OCI-LY7 (cell line): Measurements from ENCODE around the gene CCDC190. TPM values are rescaled to one million over a fixed set of nuclear protein-coding genes. Genes with fewer than 3 reads are reported as not detected.

ENCODE experiments used
- Bru-seq: library from RNA; stranded (reverse); fragments of 400-500 nt; gene quantifications from one replicate; lab custom pipeline; 2021; lab: Mats Ljungman, UMichigan
- BruChase-seq, 2 experiments: library from RNA; stranded (reverse); fragments of 400-500 nt; gene quantifications; one replicate each; lab custom pipeline; 2021; lab: Mats Ljungman, UMichigan
- BruUV-seq: library from RNA; stranded (reverse); fragments of 400-500 nt; replicated peaks from 2 replicates; lab custom pipeline; 2021; lab: Mats Ljungman, UMichigan
- CTCF ChIA-PET: fragments of 300-600 bp; sonication (Branson Sonifier 250); formaldehyde crosslinking; loops from one replicate; lab custom pipeline; 2022; ENCODE audit warnings: antibody characterized with exemption; ENCODE audit not compliant: unreplicated experiment; lab: Charles Lee
- POLR2A ChIA-PET: fragments of 300-600 bp; sonication (Branson Sonifier 250); formaldehyde crosslinking; loops from one replicate; lab custom pipeline; 2022; ENCODE audit warnings: antibody characterized with exemption; lab: Charles Lee
- DNase-seq: peaks from one replicate; pipeline ENCODE4 v3.0.0-alpha.2; 2015; ENCODE audit warnings: low spot score
- H2AFZ ChIP-seq: fragments of 200-600 bp; sonication (generic), shearing (Covaris generic); 2 replicates; pipeline ENCODE4 v1.6.1; 2014; ENCODE audit warnings: mild to moderate bottlenecking, antibody characterized with exemption, low read length, moderate library complexity
- H3K27ac ChIP-seq: fragments of 200-600 bp; sonication (generic); 2 replicates; pipeline ENCODE4 v1.5.1; 2014; ENCODE audit warnings: mixed run types, low read depth, mild to moderate bottlenecking, moderate library complexity, low read length, inconsistent platforms; ENCODE audit not compliant: poor library complexity, severe bottlenecking
- H3K36me3 ChIP-seq: fragments of 200-600 bp; sonication (generic); 2 replicates; pipeline ENCODE4 v1.6.1; 2014; ENCODE audit warnings: mild to moderate bottlenecking, antibody characterized with exemption, low read length, moderate library complexity, mixed read lengths; ENCODE audit not compliant: insufficient read depth
- H3K4me1 ChIP-seq: fragments of 200-600 bp; sonication (generic); 2 replicates; pipeline ENCODE4 v1.5.1; 2014; ENCODE audit warnings: mild to moderate bottlenecking, low read length; ENCODE audit not compliant: insufficient read depth, poor library complexity, severe bottlenecking
- H3K4me2 ChIP-seq: fragments of 200-600 bp; sonication (generic); 2 replicates; pipeline ENCODE4 v1.6.1; 2014; ENCODE audit warnings: mild to moderate bottlenecking, low read length
- H3K4me3 ChIP-seq: fragments of 200-600 bp; sonication (generic); 2 replicates; pipeline ENCODE4 v1.5.1; 2014; ENCODE audit warnings: mild to moderate bottlenecking, low read depth, low read length; ENCODE audit not compliant: poor library complexity, severe bottlenecking
- H3K79me2 ChIP-seq: fragments of 200-600 bp; sonication (generic); 2 replicates; pipeline ENCODE4 v1.6.1; 2016; ENCODE audit warnings: low read depth, mild to moderate bottlenecking, low read length, moderate library complexity, mixed read lengths; ENCODE audit not compliant: insufficient read depth
- H3K9me2 ChIP-seq: fragments of 200-600 bp; sonication (generic); 2 replicates; pipeline ENCODE4 v1.6.1; 2016; ENCODE audit warnings: mild to moderate bottlenecking, low read length, mixed read lengths; ENCODE audit not compliant: insufficient read depth
- H3K9me3 ChIP-seq: fragments of 200-600 bp; sonication (generic); 2 replicates; pipeline ENCODE4 v1.6.1; 2014; ENCODE audit warnings: mild to moderate bottlenecking, mixed run types, low read length, mixed read lengths
- H4K20me1 ChIP-seq: fragments of 200-600 bp; sonication (generic); 2 replicates; pipeline ENCODE4 v1.6.1; 2014; ENCODE audit warnings: mild to moderate bottlenecking, antibody characterized with exemption, low read length, moderate library complexity, mixed read lengths; ENCODE audit not compliant: insufficient read depth
- CTCF ChIP-seq: fragments of 200-600 bp; sonication (generic); conservative IDR thresholded peaks from 2 replicates; pipeline ENCODE4 v1.5.1; 2014; ENCODE audit warnings: mild to moderate bottlenecking, antibody characterized with exemption, low read length, moderate library complexity, mixed read lengths
- EZH2phosphoT487 ChIP-seq: fragments of 200-600 bp; sonication (generic); IDR thresholded peaks from 2 replicates; pipeline ENCODE4 v1.6.1; 2018; ENCODE audit warnings: low read depth, borderline replicate concordance, mild to moderate bottlenecking, mixed run types, antibody characterized with exemption, low read length, moderate library complexity, mixed read lengths
- intact Hi-C: fragments of 100-400 bp; cut with micrococcal nuclease; formaldehyde crosslinking; loops from one replicate; pipeline ENCODE4 v1.10.0; 2022; ENCODE audit not compliant: unreplicated experiment
- long read RNA-seq: library from polyadenylated mRNA; stranded (forward); transcript quantifications from one replicate; pipeline ENCODE4 v2.0.0, GENCODE V29; 2022
- total RNA-seq, 2 experiments: library from RNA; depleted of rRNA in 1 of 2; stranded (reverse); fragments of >200 nt in 1 of 2; shearing (Covaris generic) in 1 of 2; gene quantifications; 2 replicates each; pipeline ENCODE4 v1.2.3, GENCODE V29; 2014 to 2022

CCDC190 gene
- not detected in 2 replicates for total RNA-seq (2014; rRNA removed; shearing (Covaris generic))
- not detected in 2 replicates for total RNA-seq (2022)
- not detected for Bru-seq, nascent RNA
- BruChase-seq, experiment 1, labeled RNA remaining after a 6-hour chase = not detected
- percentile 7 among the genes with signal in this experiment for BruChase-seq, experiment 2, labeled RNA remaining after a 2-hour chase
- long read RNA-seq = 0 reads

- no peak within 1 kb of the TSS for H3K4me2 ChIP-seq
- H2AFZ ChIP-seq = no peak within 1 kb of the TSS
- intact Hi-C loops = no loop called here
- POLR2A ChIA-PET = interaction anchor here (0.6 kb wide), 1 partner anchor 19 kb away, joined by 4 read pairs; no protein-coding TSS in a partner anchor
- H3K79me2 ChIP-seq = no peaks in the 10 kb centered on the region
- no TSS peak for BruUV-seq
- H3K4me3 ChIP-seq = no peak within 1 kb of the TSS
- H3K4me1 ChIP-seq = no peaks in the 10 kb centered on the region
- no peaks in the 10 kb centered on the region for H3K36me3 ChIP-seq
- H3K9me2 ChIP-seq = no peaks in the 10 kb centered on the region
- no peak for DNase-seq
- TF ChIP-seq EZH2phosphoT487 (no peak), CTCF (no peak)
- H3K9me3 ChIP-seq = no peaks in the 10 kb centered on the region
- no peak within 1 kb of the TSS for H3K27ac ChIP-seq
- H4K20me1 ChIP-seq = no peaks in the 10 kb centered on the region
- CTCF ChIA-PET = no interaction called here
These were observed at the start of gene CCDC190 for GRCh38 chr1:162861101-162861500. Gene CCDC190 (minus strand): TSS chr1:162861175. CDS start chr1:162859646, 1,529 bp downstream.

GRCh38 chr1:162910161-162910560 is 49.2 kb upstream of the CCDC190 start:
- no peaks in the 10 kb centered on the region for H3K9me3 ChIP-seq
- no peaks in the 10 kb centered on the region for H4K20me1 ChIP-seq
- H2AFZ ChIP-seq = no peak overlapping the region
- intact Hi-C loops = no loop called here
- no peak overlapping the region for H3K4me2 ChIP-seq
- CTCF ChIA-PET = no interaction called here
- H3K4me3 ChIP-seq = no peak overlapping the region
- H3K27ac ChIP-seq = no peak overlapping the region
- no peaks in the 10 kb centered on the region for H3K79me2 ChIP-seq
- no peak for DNase-seq
- POLR2A ChIA-PET = interaction anchor here (0.6 to 1.4 kb wide), 4 partner anchors 19 to 578 kb away, joined by 3 read pairs; no protein-coding TSS in a partner anchor
- H3K9me2 ChIP-seq = no peaks in the 10 kb centered on the region
- H3K36me3 ChIP-seq = no peaks in the 10 kb centered on the region
- TF ChIP-seq CTCF = no peak
- TF ChIP-seq EZH2phosphoT487 = no peak
- BruUV-seq = no TSS peak
- no peaks in the 10 kb centered on the region for H3K4me1 ChIP-seq

DNA sequence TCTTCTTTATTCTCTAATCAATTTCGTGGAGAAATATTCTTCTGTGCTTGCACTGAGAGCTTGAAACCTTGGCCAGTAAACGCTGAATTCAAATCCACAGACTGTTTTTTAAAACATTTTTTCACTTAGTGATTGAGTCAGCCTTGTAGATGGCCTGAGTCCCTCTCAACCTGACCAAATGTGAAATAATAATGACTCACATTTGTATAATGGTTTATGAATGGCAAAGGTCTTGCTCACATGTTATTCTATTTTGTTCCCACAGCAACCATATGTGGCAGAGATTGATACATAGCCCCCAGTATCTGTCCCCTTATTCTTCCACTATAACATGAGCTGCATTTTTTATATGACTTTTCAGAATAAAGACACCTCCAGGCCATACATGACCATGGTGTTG is 47.8 kb upstream of the CCDC190 start:
- Histone ChIP-seq H3K79me2 (no peaks in the 10 kb centered on the region), H3K9me3 (no peaks in the 10 kb centered on the region), H2AFZ (no peak overlapping the region), H4K20me1 (no peaks in the 10 kb centered on the region), H3K4me3 (no peak overlapping the region), H3K4me2 (no peak overlapping the region), H3K27ac (no peak overlapping the region), H3K4me1 (no peaks in the 10 kb centered on the region), H3K36me3 (no peaks in the 10 kb centered on the region), H3K9me2 (no peaks in the 10 kb centered on the region)
- intact Hi-C loops = no loop called here
- CTCF ChIA-PET = no interaction called here
- BruUV-seq = no TSS peak
- no peak for DNase-seq
- TF ChIP-seq EZH2phosphoT487 (no peak), CTCF (no peak)
- POLR2A ChIA-PET = no interaction called here
